H1 (cell line): ENCODE data around the gene RNF13. TPM values are rescaled to one million over a fixed set of nuclear protein-coding genes. Genes with fewer than 3 reads are reported as not detected.
"Not testable (repeated sequence)": the region's sequence is repeated elsewhere in the genome, so short reads cannot be mapped to it uniquely, and the experiment has no call there.

Source experiments
- CTCF ChIA-PET: fragments of 300-600 bp; sonication (Branson Sonifier 250); formaldehyde crosslinking; loops from one replicate; lab custom pipeline; 2021; ENCODE audit not compliant: partially characterized antibody; lab: Charles Lee
- POLR2A ChIA-PET: fragments of 300-600 bp; sonication (Branson Sonifier 250); formaldehyde crosslinking; loops from one replicate; lab custom pipeline; 2021; ENCODE audit warnings: inconsistent platforms; ENCODE audit not compliant: partially characterized antibody; lab: Charles Lee
- DNase-seq, 2 experiments: peaks; one replicate each; pipeline versions ENCODE4 v3.0.0 to v3.0.0-alpha.2; 2010 to 2022; ENCODE audit warnings: low spot score in 2 of 2, low read depth in 1 of 2, mixed read lengths in 1 of 2
- FAIRE-seq: peaks from 2 replicates; lab custom pipeline; 2011; peaks lifted over from hg19 to GRCh38; lab: Jason Lieb, UNC
- H2AFZ ChIP-seq: 2 replicates; pipeline ENCODE4 v1.8.1; 2012; ENCODE audit warnings: low read length, inconsistent platforms
- H2AK5ac ChIP-seq: 2 replicates; pipeline ENCODE4 v1.6.1; 2013; ENCODE audit warnings: low read depth, low read length
- H2BK120ac ChIP-seq: replicated peaks from 2 replicates; pipeline ENCODE3; 2013; ENCODE audit warnings: low read depth, low read length, inconsistent platforms
- H2BK12ac ChIP-seq: 2 replicates; pipeline ENCODE4 v1.6.1; 2013; ENCODE audit warnings: low read depth, low read length
- H2BK15ac ChIP-seq: 2 replicates; pipeline ENCODE4 v1.6.1; 2013; ENCODE audit warnings: low read length
- H2BK20ac ChIP-seq: 2 replicates; pipeline ENCODE4 v1.6.1; 2013; ENCODE audit warnings: low read length
- H2BK5ac ChIP-seq: 2 replicates; pipeline ENCODE4 v1.6.1; 2013; ENCODE audit warnings: low read depth, low read length
- H3K14ac ChIP-seq: 2 replicates; pipeline ENCODE4 v1.6.1; 2013; ENCODE audit warnings: inconsistent platforms; ENCODE audit not compliant: insufficient read length
- H3K18ac ChIP-seq: 2 replicates; pipeline ENCODE4 v1.6.1; 2013; ENCODE audit warnings: low read length; ENCODE audit errors: extremely low read depth
- H3K23ac ChIP-seq: 2 replicates; pipeline ENCODE4 v1.6.1; 2013; ENCODE audit warnings: inconsistent platforms; ENCODE audit not compliant: insufficient read length
- H3K23me2 ChIP-seq: 2 replicates; pipeline ENCODE4 v1.6.1; 2013; ENCODE audit warnings: low read depth, low read length
- H3K27ac ChIP-seq: 2 replicates; pipeline ENCODE4 v1.6.1; 2011; ENCODE audit warnings: low read depth, low read length, inconsistent platforms
- H3K27me3 ChIP-seq, 4 experiments: replicated peaks in 1 of 4; 1 replicate in 1 of 4; 2 replicates in 3 of 4; pipeline versions ENCODE4 v1.6.1 to v1.8.1; 2011 to 2013; ENCODE audit warnings: low read length in 3 of 4, mild to moderate bottlenecking in 3 of 4, inconsistent platforms in 2 of 4, mixed read lengths in 2 of 4, moderate library complexity in 1 of 4; ENCODE audit not compliant: control insufficient read depth in 3 of 4, insufficient read depth in 3 of 4; ENCODE audit errors: extremely low read depth in 1 of 4
- H3K36me3 ChIP-seq, 4 experiments: 2 replicates each; pipeline versions ENCODE4 v1.6.1 to v1.8.1; 2011 to 2013; ENCODE audit warnings: mild to moderate bottlenecking in 4 of 4, low read length in 3 of 4, moderate library complexity in 2 of 4, control low read depth in 1 of 4, inconsistent platforms in 1 of 4; ENCODE audit not compliant: insufficient read depth in 4 of 4, control insufficient read depth in 2 of 4
- H3K4ac ChIP-seq: replicated peaks from 2 replicates; pipeline ENCODE3; 2013; ENCODE audit warnings: low read length, low read depth, mixed read lengths, inconsistent platforms; ENCODE audit not compliant: insufficient read length
- H3K4me1 ChIP-seq, 4 experiments: replicated peaks in 1 of 4; 1 replicate in 1 of 4; 2 replicates in 3 of 4; pipeline versions ENCODE4 v1.6.1 to v1.8.1; 2011 to 2013; ENCODE audit warnings: low read length in 3 of 4, inconsistent platforms in 2 of 4, mixed read lengths in 1 of 4; ENCODE audit not compliant: insufficient read depth in 4 of 4, control insufficient read depth in 3 of 4
- H3K4me2 ChIP-seq, 2 experiments: 2 replicates each; pipeline versions ENCODE4 v1.6.1 to v1.8.1; 2011 to 2013; ENCODE audit warnings: low read depth in 2 of 2, low read length in 2 of 2, control low read depth in 1 of 2, inconsistent platforms in 1 of 2, mild to moderate bottlenecking in 1 of 2; ENCODE audit not compliant: insufficient read depth in 1 of 2
- H3K4me3 ChIP-seq, 4 experiments: fragments of 200-600, 300-600 bp in 1 of 4; sonication (generic), shearing (Covaris generic), sonication (Bioruptor Twin) in 1 of 4; 2 replicates each; pipeline versions ENCODE4 v1.5.1 to v1.8.1; 2011 to 2016; ENCODE audit warnings: low read length in 4 of 4, low read depth in 3 of 4, control low read depth in 2 of 4, inconsistent platforms in 2 of 4, mild to moderate bottlenecking in 2 of 4, mixed read lengths in 1 of 4, moderate library complexity in 1 of 4; ENCODE audit not compliant: insufficient read depth in 2 of 4; ENCODE audit errors: extremely low read depth in 1 of 4
- H3K56ac ChIP-seq: replicated peaks from 2 replicates; pipeline ENCODE3; 2013; ENCODE audit warnings: low read depth, mild to moderate bottlenecking, mixed read lengths, low read length, inconsistent platforms; ENCODE audit not compliant: insufficient read length
- H3K79me1 ChIP-seq: 2 replicates; pipeline ENCODE4 v1.6.1; 2013; ENCODE audit warnings: low read depth, low read length, control low read depth
- H3K79me2 ChIP-seq, 2 experiments: 2 replicates each; pipeline versions ENCODE4 v1.6.1 to v1.8.1; 2012 to 2013; ENCODE audit warnings: low read length in 2 of 2, mild to moderate bottlenecking in 2 of 2, inconsistent platforms in 1 of 2; ENCODE audit not compliant: insufficient read depth in 2 of 2, control insufficient read depth in 1 of 2
- H3K9ac ChIP-seq, 4 experiments: replicated peaks in 1 of 4; 1 replicate in 1 of 4; 2 replicates in 3 of 4; pipeline versions ENCODE4 v1.6.1 to v1.8.1; 2011 to 2013; ENCODE audit warnings: low read depth in 3 of 4, low read length in 3 of 4, control low read depth in 2 of 4, mild to moderate bottlenecking in 2 of 4, moderate library complexity in 2 of 4, inconsistent platforms in 1 of 4; ENCODE audit errors: extremely low read depth in 1 of 4
- H3K9me3 ChIP-seq, 2 experiments: 2 replicates each; pipeline versions ENCODE4 v1.6.1 to v1.8.1; 2012 to 2013; ENCODE audit warnings: mild to moderate bottlenecking in 2 of 2, moderate library complexity in 2 of 2, control low read depth in 1 of 2, inconsistent platforms in 1 of 2, low read depth in 1 of 2, low read length in 1 of 2, mixed read lengths in 1 of 2; ENCODE audit not compliant: insufficient read depth in 2 of 2
- H4K20me1 ChIP-seq, 2 experiments: replicated peaks in 1 of 2; 2 replicates each; pipeline versions ENCODE3 to v1.8.1; 2011 to 2013; ENCODE audit warnings: inconsistent platforms in 2 of 2, low read length in 2 of 2, mild to moderate bottlenecking in 1 of 2; ENCODE audit not compliant: insufficient read depth in 2 of 2, control insufficient read depth in 1 of 2
- H4K5ac ChIP-seq: 2 replicates; pipeline ENCODE4 v1.6.1; 2013; ENCODE audit warnings: low read length, low read depth, mixed read lengths, inconsistent platforms; ENCODE audit not compliant: insufficient read length
- H4K8ac ChIP-seq: 2 replicates; pipeline ENCODE4 v1.8.0; 2013; ENCODE audit warnings: mild to moderate bottlenecking, moderate library complexity, low read length, inconsistent platforms; ENCODE audit not compliant: insufficient read depth; ENCODE audit errors: extremely low read depth
- H4K91ac ChIP-seq: replicated peaks from 2 replicates; pipeline ENCODE3; 2013; ENCODE audit warnings: low read length, mixed read lengths, inconsistent platforms; ENCODE audit not compliant: insufficient read length
- WGBS, 2 experiments: shearing (Covaris generic) in 1 of 2; methylation state at CpG; one replicate each; pipeline versions ENCODE4 v1.1.6 to v1.1.7; 2013 to 2015; ENCODE audit warnings: low lambda C conversion rate in 2 of 2, mixed read lengths in 2 of 2, inconsistent platforms in 1 of 2, low coverage in 1 of 2, missing lambda C conversion rate in 1 of 2; ENCODE audit not compliant: insufficient replicate concordance in 2 of 2, insufficient coverage in 1 of 2, insufficient read length in 1 of 2; ENCODE audit errors: extremely low coverage in 1 of 2, missing lambda C conversion rate in 1 of 2; 5-methylcytosine and 5-hydroxymethylcytosine counted together
- polyA plus RNA-seq, 7 experiments: library from polyadenylated mRNA; depleted of rRNA in 3 of 7; stranded (reverse) in 5 of 7; unstranded in 2 of 7; fragments of >200 nt in 5 of 7; fragments of 200-250 nt in 2 of 7; gene quantifications; 1 replicate in 5 of 7; 2 replicates in 1 of 7; 4 replicates in 1 of 7; pipeline versions ENCODE4 v1.2.1 to v1.2.3, GENCODE V29; 2011 to 2013; ENCODE audit warnings: missing spikeins in 2 of 7, mixed read lengths in 2 of 7
- total RNA-seq: library from RNA; stranded (reverse); fragmentation: NEBNext Ultra II Directional; extraction: Animal tissue kit (Norgen Biotek cat#: 25700); gene quantifications from 2 replicates; pipeline ENCODE4 v1.2.1, GENCODE V29; 2021

Gene RNF13
- total and polyA plus RNA-seq, 2 of the 8 experiments (the other 6 are each of a cell fraction or from before 2014, with no cell fraction given), result 19.4 to 35.4 TPM

- H4K8ac ChIP-seq, H4K91ac ChIP-seq, DNase-seq, H3K9ac ChIP-seq, H2BK120ac ChIP-seq, H3K14ac ChIP-seq, H2AK5ac ChIP-seq, H3K56ac ChIP-seq, POLR2A ChIA-PET, H3K23me2 ChIP-seq, H3K4me3 ChIP-seq, H3K18ac ChIP-seq, CTCF ChIA-PET, H3K27ac ChIP-seq, H3K4ac ChIP-seq, H2BK12ac ChIP-seq, H3K23ac ChIP-seq, H2BK20ac ChIP-seq, H3K4me2 ChIP-seq, H4K5ac ChIP-seq, H4K20me1 ChIP-seq, H2AFZ ChIP-seq, H3K27me3 ChIP-seq, H3K79me1 ChIP-seq, H2BK5ac ChIP-seq, H2BK15ac ChIP-seq, H3K4me1 ChIP-seq: not testable (repeated sequence)
- Histone ChIP-seq H3K9me3 (peaks cover 24 to 32% of the 10 kb centered on the region in 2 experiments), H3K36me3 (peaks cover 0 to 11% (median 2%) of the 10 kb centered on the region in 4 experiments; a peak in 3 of 8 replicates), H3K79me2 (peaks cover 0 to 87% of the 10 kb centered on the region in 2 experiments)
- WGBS, 2 experiments, result 82% methylated on average over 4 of the region's 4 CpGs; no CpG with 5 or more reads in 1 of the 2 experiments
- peak; percentile 83 for FAIRE-seq
These were observed 16.6 kb downstream of the RNF13 start for GRCh38 chr3:149829631-149830030.
